PC-3 (cell line): ENCODE measurements around the gene TESK2. TPM values are rescaled to one million over a fixed set of nuclear protein-coding genes. Genes with fewer than 3 reads are reported as not detected.

Source experiments
- ATAC-seq: fragments of 200-7000 bp; cut with Tn5 transposase; 2 replicates; pipeline ENCODE4 v1.9.1; 2020; ENCODE audit warnings: mild to moderate bottlenecking, moderate library complexity
- BruUV-seq: library from RNA; stranded (reverse); fragments of 400-500 nt; replicated peaks from 2 replicates; lab custom pipeline; 2021; lab: Mats Ljungman, UMichigan
- CTCF ChIA-PET: fragments of 300-600 bp; sonication (Branson Sonifier 250); formaldehyde crosslinking; loops from one replicate; lab custom pipeline; 2022; ENCODE audit warnings: antibody characterized with exemption; lab: Charles Lee
- POLR2A ChIA-PET: fragments of 300-600 bp; sonication (Branson Sonifier 250); formaldehyde crosslinking; loops from one replicate; lab custom pipeline; 2022; ENCODE audit warnings: antibody characterized with exemption; ENCODE audit not compliant: unreplicated experiment; lab: Charles Lee
- DNase-seq: peaks from one replicate; pipeline ENCODE4 v3.0.0-alpha.2; 2015
- H2AFZ ChIP-seq: fragments of 300-600 bp; sonication (generic); 2 replicates; pipeline ENCODE4 v1.6.0; 2016; ENCODE audit warnings: antibody characterized with exemption, low read length
- H3F3A ChIP-seq: fragments of 300-600 bp; sonication (generic); one replicate; pipeline ENCODE4 v1.6.0; 2017; ENCODE audit warnings: antibody characterized with exemption, low read length, control low read depth, mild to moderate bottlenecking; ENCODE audit not compliant: unreplicated experiment
- H3K27ac ChIP-seq: fragments of 300-600 bp; sonication (generic); 2 replicates; pipeline ENCODE4 v1.5.1; 2016; ENCODE audit warnings: mild to moderate bottlenecking, low read length
- H3K27me3 ChIP-seq: fragments of 300-600 bp; sonication (generic); 2 replicates; pipeline ENCODE4 v1.6.1; 2016; ENCODE audit warnings: low read length, mixed read lengths
- H3K36me3 ChIP-seq: fragments of 300-600 bp; sonication (generic); 2 replicates; pipeline ENCODE4 v1.6.1; 2016; ENCODE audit warnings: low read depth, mixed run types, low read length, mixed read lengths
- H3K4me1 ChIP-seq: fragments of 300-600 bp; sonication (generic); 2 replicates; pipeline ENCODE4 v1.5.1; 2016; ENCODE audit warnings: low read length; ENCODE audit not compliant: insufficient read depth
- H3K4me2 ChIP-seq: fragments of 300-600 bp; sonication (generic); 2 replicates; pipeline ENCODE4 v1.6.0; 2016; ENCODE audit warnings: low read length
- H3K4me3 ChIP-seq: fragments of 300-600 bp; sonication (generic); 2 replicates; pipeline ENCODE4 v1.5.1; 2016; ENCODE audit warnings: mild to moderate bottlenecking, low read length, mixed read lengths
- H3K79me2 ChIP-seq: fragments of 300-600 bp; sonication (generic); 2 replicates; pipeline ENCODE4 v1.6.1; 2017; ENCODE audit warnings: low read length, mixed read lengths
- H3K9ac ChIP-seq: fragments of 300-600 bp; sonication (generic); 2 replicates; pipeline ENCODE4 v1.6.0; 2016; ENCODE audit warnings: mild to moderate bottlenecking, low read length
- H3K9me2 ChIP-seq: fragments of 300-600 bp; sonication (generic); replicated peaks from 2 replicates; pipeline ENCODE4 v1.6.1; 2016; ENCODE audit warnings: mixed run types, low read length, mixed read lengths
- H3K9me3 ChIP-seq: fragments of 300-600 bp; sonication (generic); 2 replicates; pipeline ENCODE4 v1.6.1; 2016; ENCODE audit warnings: low read length, mixed read lengths
- H4K20me1 ChIP-seq: fragments of 300-600 bp; sonication (generic); 2 replicates; pipeline ENCODE4 v1.6.1; 2016; ENCODE audit warnings: low read length, mixed read lengths
- EZH2 ChIP-seq: fragments of 300-600 bp; sonication (generic); IDR thresholded peaks from one replicate; pipeline ENCODE4 v1.6.1; 2017; ENCODE audit warnings: antibody characterized with exemption, mild to moderate bottlenecking, low read length; ENCODE audit not compliant: unreplicated experiment
- EZH2phosphoT487 ChIP-seq: fragments of 300-600 bp; sonication (generic); IDR thresholded peaks from 2 replicates; pipeline ENCODE4 v1.6.1; 2018; ENCODE audit warnings: mild to moderate bottlenecking, antibody characterized with exemption, low read length, borderline replicate concordance
- intact Hi-C: fragments of 100-400 bp; cut with micrococcal nuclease; formaldehyde crosslinking; loops from 2 replicates; pipeline ENCODE4 v1.9.0; 2023
- total RNA-seq: library from RNA; depleted of rRNA; stranded (reverse); fragments of >200 nt; gene quantifications from 2 replicates; pipeline ENCODE4 v1.2.3, GENCODE V29; 2014
- TF ChIP-seq, protein P1 (sequence below): fragments of 300-600 bp; sonication (generic); conservative IDR thresholded peaks from 2 replicates; pipeline ENCODE4 v1.5.1; 2017; ENCODE audit warnings: antibody characterized with exemption, low read depth, mild to moderate bottlenecking, low read length

TESK2 gene
- total RNA-seq, 1 experiment from 2014 or later = 6.0 TPM

DNA sequence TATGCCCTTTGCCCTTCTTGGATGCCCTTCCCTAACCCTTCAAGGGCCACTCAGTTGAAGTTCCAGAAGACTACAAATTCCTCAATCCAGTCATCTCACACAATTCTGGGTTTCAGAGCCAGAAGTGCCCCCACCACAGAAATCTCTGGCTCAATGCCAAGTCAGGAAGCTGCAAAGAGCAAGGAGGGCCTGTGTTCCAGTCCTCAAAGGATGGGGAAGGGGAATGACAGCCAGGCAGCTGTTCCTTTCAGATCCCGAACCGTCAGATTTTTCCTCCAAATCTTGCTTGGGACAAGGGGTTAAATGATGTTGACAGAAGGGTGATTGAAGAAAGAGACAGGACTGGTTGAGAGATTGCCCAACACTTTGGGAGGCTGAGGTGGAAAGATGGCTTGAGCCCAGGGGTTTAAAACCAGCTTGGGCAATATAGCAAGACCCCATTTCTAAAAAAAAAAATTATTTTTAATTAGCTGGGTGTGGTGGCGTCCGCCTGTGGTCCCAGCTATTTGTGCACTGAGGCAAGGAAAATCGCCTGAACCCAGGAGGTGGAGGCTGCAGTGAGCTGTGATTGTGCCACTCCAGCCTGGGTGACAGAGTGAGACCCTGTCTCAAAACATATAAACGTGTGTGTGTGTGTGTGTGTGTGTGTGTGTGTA is 165.0 kb downstream of the TESK2 start:
- Histone ChIP-seq H2AFZ (no peak overlapping the region), H3K4me2 (no peak overlapping the region), H3K27me3 (no peaks in the 10 kb centered on the region), H3K9ac (no peak overlapping the region), H3F3A (no peaks in the 10 kb centered on the region), H3K27ac (no peak overlapping the region), H3K4me1 (peaks cover 9% of the 10 kb centered on the region), H3K79me2 (no peaks in the 10 kb centered on the region), H4K20me1 (no peaks in the 10 kb centered on the region), H3K9me3 (no peaks in the 10 kb centered on the region), H3K4me3 (no peak overlapping the region), H3K9me2 (no peaks in the 10 kb centered on the region), H3K36me3 (no peaks in the 10 kb centered on the region)
- TF ChIP-seq EZH2phosphoT487 (no peak), EZH2 (no peak)
- TF ChIP-seq, protein P1, sequence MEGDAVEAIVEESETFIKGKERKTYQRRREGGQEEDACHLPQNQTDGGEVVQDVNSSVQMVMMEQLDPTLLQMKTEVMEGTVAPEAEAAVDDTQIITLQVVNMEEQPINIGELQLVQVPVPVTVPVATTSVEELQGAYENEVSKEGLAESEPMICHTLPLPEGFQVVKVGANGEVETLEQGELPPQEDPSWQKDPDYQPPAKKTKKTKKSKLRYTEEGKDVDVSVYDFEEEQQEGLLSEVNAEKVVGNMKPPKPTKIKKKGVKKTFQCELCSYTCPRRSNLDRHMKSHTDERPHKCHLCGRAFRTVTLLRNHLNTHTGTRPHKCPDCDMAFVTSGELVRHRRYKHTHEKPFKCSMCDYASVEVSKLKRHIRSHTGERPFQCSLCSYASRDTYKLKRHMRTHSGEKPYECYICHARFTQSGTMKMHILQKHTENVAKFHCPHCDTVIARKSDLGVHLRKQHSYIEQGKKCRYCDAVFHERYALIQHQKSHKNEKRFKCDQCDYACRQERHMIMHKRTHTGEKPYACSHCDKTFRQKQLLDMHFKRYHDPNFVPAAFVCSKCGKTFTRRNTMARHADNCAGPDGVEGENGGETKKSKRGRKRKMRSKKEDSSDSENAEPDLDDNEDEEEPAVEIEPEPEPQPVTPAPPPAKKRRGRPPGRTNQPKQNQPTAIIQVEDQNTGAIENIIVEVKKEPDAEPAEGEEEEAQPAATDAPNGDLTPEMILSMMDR = no peak
- no TSS peak for BruUV-seq
- ChIA-PET POLR2A (no interaction called here), CTCF (no interaction called here)
- intact Hi-C loops = no loop called here
- DNase-seq (no peak), ATAC-seq (no peak)

GRCh38 chr1:45322486-45323040 is 168.4 kb downstream of the TESK2 start:
- H3K4me2 ChIP-seq = no peak overlapping the region
- H3K9me3 ChIP-seq = no peaks in the 10 kb centered on the region
- no peak overlapping the region for H3K9ac ChIP-seq
- no peak overlapping the region for H3K4me3 ChIP-seq
- no peaks in the 10 kb centered on the region for H3K27me3 ChIP-seq
- POLR2A ChIA-PET = no interaction called here
- ATAC-seq = no peak
- H3K79me2 ChIP-seq = no peaks in the 10 kb centered on the region
- intact Hi-C loops = no loop called here
- TF ChIP-seq EZH2 (no peak), EZH2phosphoT487 (no peak)
- TF ChIP-seq, protein P1 = no peak
- no peaks in the 10 kb centered on the region for H3F3A ChIP-seq
- H3K36me3 ChIP-seq = no peaks in the 10 kb centered on the region
- no peak for DNase-seq
- no TSS peak for BruUV-seq
- CTCF ChIA-PET = no interaction called here
- no peak overlapping the region for H3K27ac ChIP-seq
- H4K20me1 ChIP-seq = no peaks in the 10 kb centered on the region
- no peaks in the 10 kb centered on the region for H3K9me2 ChIP-seq
- H3K4me1 ChIP-seq = no peaks in the 10 kb centered on the region
- no peak overlapping the region for H2AFZ ChIP-seq

DNA sequence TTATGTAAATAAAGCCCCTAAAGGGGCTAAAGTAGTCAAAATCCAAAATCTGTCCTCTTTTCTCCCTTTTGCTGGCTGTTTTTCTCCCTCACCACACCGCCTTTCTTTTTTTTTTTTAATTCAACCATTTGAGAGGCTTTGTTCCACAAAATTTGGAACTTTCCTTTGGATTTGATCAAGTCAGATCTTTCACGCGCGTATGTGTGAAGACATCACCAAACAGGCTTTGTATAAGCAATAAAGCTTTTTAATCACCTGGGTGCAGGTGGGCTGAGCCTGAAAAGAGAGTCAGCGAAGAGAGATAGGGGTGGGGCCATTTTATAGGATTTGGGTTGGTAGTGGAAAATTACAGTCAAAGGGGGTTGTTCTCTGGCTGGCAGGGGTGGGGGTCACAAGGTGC is 169.5 kb downstream of the TESK2 start:
- H3K9me2 ChIP-seq = no peaks in the 10 kb centered on the region
- no peak overlapping the region for H3K9ac ChIP-seq
- TF ChIP-seq EZH2 (no peak), EZH2phosphoT487 (no peak)
- TF ChIP-seq, protein P1 = no peak
- BruUV-seq = no TSS peak
- no peak overlapping the region for H3K27ac ChIP-seq
- no peaks in the 10 kb centered on the region for H4K20me1 ChIP-seq
- intact Hi-C loops = no loop called here
- H3F3A ChIP-seq = no peaks in the 10 kb centered on the region
- H3K27me3 ChIP-seq = no peaks in the 10 kb centered on the region
- H3K79me2 ChIP-seq = no peaks in the 10 kb centered on the region
- no peaks in the 10 kb centered on the region for H3K36me3 ChIP-seq
- no peaks in the 10 kb centered on the region for H3K9me3 ChIP-seq
- no peak for DNase-seq
- no peak overlapping the region for H3K4me3 ChIP-seq
- ChIA-PET CTCF (no interaction called here), POLR2A (no interaction called here)
- H2AFZ ChIP-seq = no peak overlapping the region
- no peaks in the 10 kb centered on the region for H3K4me1 ChIP-seq
- no peak overlapping the region for H3K4me2 ChIP-seq
- no peak for ATAC-seq
